Endothelial cell of umbilical vein (primary cell): ENCODE results near the gene MAGI1. TPM values are rescaled to one million over a fixed set of nuclear protein-coding genes. Genes with fewer than 3 reads are reported as not detected.

Experiments
- BruUV-seq: library from RNA; stranded (reverse); fragments of 400-500 nt; replicated peaks from 2 replicates; lab custom pipeline; 2021; lab: Mats Ljungman, UMichigan
- CTCF ChIA-PET: fragments of 300-600, 350-600 bp; sonication (Branson Sonifier 250); formaldehyde crosslinking; loops from one replicate; lab custom pipeline; 2021; ENCODE audit warnings: antibody characterized with exemption, inconsistent platforms; lab: Charles Lee
- POLR2A ChIA-PET: fragments of 300-600, 350-600 bp; sonication (Branson Sonifier 250); formaldehyde crosslinking; loops from one replicate; lab custom pipeline; 2021; ENCODE audit warnings: antibody characterized with exemption, inconsistent platforms; lab: Charles Lee
- DNase-seq: peaks from one replicate; pipeline ENCODE4 v3.0.0-alpha.2; 2011; ENCODE audit warnings: low read depth, low spot score
- FAIRE-seq: peaks from 2 replicates; lab custom pipeline; 2011; peaks lifted over from hg19 to GRCh38; lab: Jason Lieb, UNC
- H2AFZ ChIP-seq: 2 replicates; pipeline ENCODE4 v1.6.0; 2012; ENCODE audit warnings: low read depth, low read length, control low read depth, inconsistent platforms
- H3K27ac ChIP-seq: 2 replicates; pipeline ENCODE4 v1.5.1; 2011; ENCODE audit warnings: low read depth, mild to moderate bottlenecking, control low read depth, low read length, moderate library complexity; ENCODE audit not compliant: insufficient read depth
- H3K27me3 ChIP-seq, 2 experiments: 2 replicates each; pipeline versions ENCODE4 v1.6.0 to v1.6.1; 2011; ENCODE audit warnings: low read length in 2 of 2, mixed read lengths in 1 of 2; ENCODE audit not compliant: control insufficient read depth in 2 of 2, insufficient read depth in 2 of 2
- H3K36me3 ChIP-seq, 2 experiments: 2 replicates in 1 of 2; 3 replicates in 1 of 2; pipeline ENCODE4 v1.5.1; 2011; ENCODE audit warnings: low read length in 2 of 2, mild to moderate bottlenecking in 1 of 2, moderate library complexity in 1 of 2; ENCODE audit not compliant: control insufficient read depth in 2 of 2, insufficient read depth in 2 of 2; ENCODE audit errors: extremely low read depth in 1 of 2
- H3K4me1 ChIP-seq: 3 replicates; pipeline ENCODE4 v1.5.1; 2011; ENCODE audit warnings: mild to moderate bottlenecking, low read length; ENCODE audit not compliant: control insufficient read depth, insufficient read depth; ENCODE audit errors: extremely low read depth
- H3K4me2 ChIP-seq: 2 replicates; pipeline ENCODE4 v1.6.1; 2011; ENCODE audit warnings: low read length, control low read depth, mixed read lengths; ENCODE audit not compliant: insufficient read depth
- H3K4me3 ChIP-seq, 3 experiments: fragments of 200-600 bp in 1 of 3; sonication (generic), shearing (Covaris generic) in 1 of 3; replicated peaks in 1 of 3; 2 replicates each; pipeline ENCODE4 v1.5.1; 2011 to 2016; ENCODE audit warnings: control low read depth in 3 of 3, low read length in 3 of 3, mild to moderate bottlenecking in 2 of 3, inconsistent platforms in 1 of 3, low read depth in 1 of 3, moderate library complexity in 1 of 3; ENCODE audit not compliant: insufficient read depth in 1 of 3
- H3K79me2 ChIP-seq: 2 replicates; pipeline ENCODE4 v1.6.0; 2012; ENCODE audit warnings: low read length, inconsistent platforms; ENCODE audit not compliant: control insufficient read depth, insufficient read depth
- H3K9ac ChIP-seq: replicated peaks from 2 replicates; pipeline ENCODE3; 2011; ENCODE audit warnings: low read length, control low read depth; ENCODE audit not compliant: insufficient read depth; ENCODE audit errors: extremely low read depth
- H3K9me1 ChIP-seq: replicated peaks from 3 replicates; pipeline ENCODE4 v1.6.0; 2011; ENCODE audit warnings: mild to moderate bottlenecking, low read length; ENCODE audit not compliant: control insufficient read depth, insufficient read depth; ENCODE audit errors: extremely low read depth
- H3K9me3 ChIP-seq: replicated peaks from 2 replicates; pipeline ENCODE4 v1.5.1; 2012; ENCODE audit warnings: low read length, inconsistent platforms; ENCODE audit not compliant: control insufficient read depth, insufficient read depth
- H4K20me1 ChIP-seq: replicated peaks from 2 replicates; pipeline ENCODE3; 2011; ENCODE audit warnings: mild to moderate bottlenecking, low read length; ENCODE audit not compliant: control insufficient read depth, insufficient read depth; ENCODE audit errors: extremely low read depth
- EZH2 ChIP-seq: IDR thresholded peaks from 2 replicates; pipeline ENCODE4 v1.6.1; 2012; ENCODE audit warnings: borderline replicate concordance, low read depth, mild to moderate bottlenecking, moderate library complexity, low read length, inconsistent platforms; ENCODE audit not compliant: severe bottlenecking
- FOS ChIP-seq: IDR thresholded peaks from 2 replicates; pipeline ENCODE4 v1.6.1; 2011; ENCODE audit warnings: mild to moderate bottlenecking, low read length, moderate library complexity, borderline replicate concordance; ENCODE audit not compliant: insufficient read depth
- GATA2 ChIP-seq: IDR thresholded peaks from 2 replicates; pipeline ENCODE4 v1.7.0; 2011; ENCODE audit warnings: low read depth, mild to moderate bottlenecking, moderate library complexity, mixed read lengths, low read length; ENCODE audit not compliant: insufficient read length, insufficient read depth
- JUN ChIP-seq: IDR thresholded peaks from 2 replicates; pipeline ENCODE4 v1.6.1; 2011; ENCODE audit warnings: borderline replicate concordance, low read depth; ENCODE audit not compliant: insufficient read length, insufficient read depth
- MYC ChIP-seq: IDR thresholded peaks from one replicate; pipeline ENCODE4 v1.6.1; 2011; ENCODE audit warnings: mild to moderate bottlenecking, low read depth, low read length
- POLR2A ChIP-seq: IDR thresholded peaks from 2 replicates; pipeline ENCODE4 v1.6.1; 2012; ENCODE audit warnings: low read depth, mild to moderate bottlenecking, control low read depth, low read length
- POLR2AphosphoS5 ChIP-seq: IDR thresholded peaks from 2 replicates; pipeline ENCODE4 v1.6.1; 2012; ENCODE audit warnings: low read depth, mild to moderate bottlenecking, control low read depth, low read length, moderate library complexity; ENCODE audit not compliant: insufficient read depth
- dilution Hi-C: fragments of 300-500 bp; cut with MboI; formaldehyde crosslinking; loops from one replicate; pipeline ENCODE4 v1.15.0; 2019; ENCODE audit warnings: low sequenced_read_pairs; ENCODE audit not compliant: extremely low pct_ligation_motif_present
- intact Hi-C: fragments of 100-400 bp; cut with micrococcal nuclease; formaldehyde crosslinking; loops from one replicate; pipeline ENCODE4 v1.10.0; 2022
- polyA plus RNA-seq, 4 experiments: library from polyadenylated mRNA; depleted of rRNA in 3 of 4; stranded (reverse) in 3 of 4; unstranded in 1 of 4; fragments of >200 nt; gene quantifications; 2 replicates each; pipeline versions ENCODE4 v1.2.1 to v1.2.3, GENCODE V29; 2011 to 2012; ENCODE audit warnings: missing spikeins in 1 of 4
- total RNA-seq: library from RNA; stranded (reverse); gene quantifications from 2 replicates; pipeline ENCODE4 v1.2.3, GENCODE V29; 2021
- TF ChIP-seq, protein P1 (sequence below), 2 donors: IDR thresholded peaks; 1 replicate in 1 of 2; 2 replicates in 1 of 2; pipeline ENCODE4 v1.5.1; 2011; ENCODE audit warnings: low read length in 2 of 2, mild to moderate bottlenecking in 2 of 2, moderate library complexity in 2 of 2, control low read depth in 1 of 2, inconsistent platforms in 1 of 2, low read depth in 1 of 2; ENCODE audit not compliant: insufficient read depth in 1 of 2; ENCODE audit errors: extremely low read depth in 1 of 2
- TF ChIP-seq, protein P2 (sequence below): IDR thresholded peaks from 2 replicates; pipeline ENCODE4 v1.6.1; 2011; ENCODE audit not compliant: insufficient read depth, insufficient read length

Gene MAGI1
- total and polyA plus RNA-seq, 2 donors (not counting 3 experiments of a cell fraction or from before 2014, with no cell fraction given), result 10.1 to 47.9 TPM

DNA sequence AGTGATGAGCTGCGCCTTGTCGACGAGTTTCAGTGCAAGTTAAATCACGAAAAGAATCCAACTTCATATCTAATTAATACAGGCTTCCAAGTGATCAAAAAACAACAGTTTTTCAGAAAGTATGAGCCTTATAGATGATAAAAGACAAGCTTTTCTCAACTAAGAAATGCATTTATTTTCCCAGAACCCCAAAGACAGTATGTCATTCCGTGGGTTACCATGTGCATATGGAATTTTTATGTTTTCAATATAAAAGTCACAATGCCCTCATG, 442.8 kb downstream of the MAGI1 start:
- H3K9me3 ChIP-seq, result no peaks in the 10 kb centered on the region
- no peak overlapping the region for H3K27ac ChIP-seq
- FAIRE-seq, result no peak
- intact Hi-C loops (no loop called here), dilution Hi-C loops (no loop called here)
- CTCF ChIA-PET, result interaction anchor here (1.0 to 1.5 kb wide), 2 partner anchors 19 to 59 kb away, joined by 3 read pairs; no protein-coding TSS in a partner anchor
- H3K79me2 ChIP-seq, result no peaks in the 10 kb centered on the region
- POLR2A ChIA-PET, result no interaction called here
- no peaks in the 10 kb centered on the region for H3K9me1 ChIP-seq
- no peak overlapping the region for H3K9ac ChIP-seq
- no peaks in the 10 kb centered on the region for H3K36me3 ChIP-seq
- TF ChIP-seq FOS (no peak), POLR2AphosphoS5 (no peak), EZH2 (no peak), GATA2 (no peak), MYC (no peak), JUN (no peak), POLR2A (no peak)
- TF ChIP-seq, protein P1, sequence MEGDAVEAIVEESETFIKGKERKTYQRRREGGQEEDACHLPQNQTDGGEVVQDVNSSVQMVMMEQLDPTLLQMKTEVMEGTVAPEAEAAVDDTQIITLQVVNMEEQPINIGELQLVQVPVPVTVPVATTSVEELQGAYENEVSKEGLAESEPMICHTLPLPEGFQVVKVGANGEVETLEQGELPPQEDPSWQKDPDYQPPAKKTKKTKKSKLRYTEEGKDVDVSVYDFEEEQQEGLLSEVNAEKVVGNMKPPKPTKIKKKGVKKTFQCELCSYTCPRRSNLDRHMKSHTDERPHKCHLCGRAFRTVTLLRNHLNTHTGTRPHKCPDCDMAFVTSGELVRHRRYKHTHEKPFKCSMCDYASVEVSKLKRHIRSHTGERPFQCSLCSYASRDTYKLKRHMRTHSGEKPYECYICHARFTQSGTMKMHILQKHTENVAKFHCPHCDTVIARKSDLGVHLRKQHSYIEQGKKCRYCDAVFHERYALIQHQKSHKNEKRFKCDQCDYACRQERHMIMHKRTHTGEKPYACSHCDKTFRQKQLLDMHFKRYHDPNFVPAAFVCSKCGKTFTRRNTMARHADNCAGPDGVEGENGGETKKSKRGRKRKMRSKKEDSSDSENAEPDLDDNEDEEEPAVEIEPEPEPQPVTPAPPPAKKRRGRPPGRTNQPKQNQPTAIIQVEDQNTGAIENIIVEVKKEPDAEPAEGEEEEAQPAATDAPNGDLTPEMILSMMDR (IDR thresholded peaks at IDR 0.05; ENCODE audit: extremely low read depth in 1 of 2, insufficient read depth in 1 of 2, low read depth in 1 of 2, low read length in 2 of 2), result no peak
- TF ChIP-seq, protein P2, sequence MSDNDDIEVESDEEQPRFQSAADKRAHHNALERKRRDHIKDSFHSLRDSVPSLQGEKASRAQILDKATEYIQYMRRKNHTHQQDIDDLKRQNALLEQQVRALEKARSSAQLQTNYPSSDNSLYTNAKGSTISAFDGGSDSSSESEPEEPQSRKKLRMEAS, result no peak
- H3K4me3 ChIP-seq, result no peak overlapping the region
- no peak overlapping the region for H3K4me2 ChIP-seq
- DNase-seq, result no peak
- H4K20me1 ChIP-seq, result peaks cover 2% of the 10 kb centered on the region
- H3K27me3 ChIP-seq, result peaks cover 18 to 23% of the 10 kb centered on the region in 2 experiments
- no peak overlapping the region for H2AFZ ChIP-seq
- H3K4me1 ChIP-seq, result peaks cover 4% of the 10 kb centered on the region
- no TSS peak for BruUV-seq
